ENCODE data around the gene KDM5B. TPM values are rescaled to one million over a fixed set of nuclear protein-coding genes. Genes with fewer than 3 reads are reported as not detected.

The KDM5B gene
- total RNA-seq, 2 experiments from 2014 or later = 74.7 to 84.7 TPM

DNA sequence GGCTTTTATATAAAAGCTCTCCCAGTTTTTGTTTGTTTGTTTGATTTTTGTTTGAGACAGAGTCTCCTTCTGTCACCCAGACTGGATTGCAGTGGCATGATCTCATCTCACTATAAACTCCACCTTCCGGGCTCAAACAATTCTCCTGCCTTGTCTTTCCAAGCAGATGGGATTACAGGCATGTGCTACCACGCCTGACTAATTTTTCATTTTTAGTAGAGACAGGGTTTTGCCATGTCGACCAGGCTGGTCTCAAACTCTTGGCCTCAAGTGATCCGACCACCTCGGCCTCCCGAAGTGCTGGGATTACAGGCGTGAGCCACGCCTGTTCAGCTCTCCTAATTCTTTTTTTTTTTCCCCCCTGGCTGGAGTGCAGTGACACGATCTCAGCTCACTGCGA is 6.9 kb upstream of the KDM5B start:
- H3K36me3 Mint-ChIP-seq (ENCODE audit: low read depth) = peaks cover 5% of the 10 kb centered on the region
- ATAC-seq (ENCODE audit: poor library complexity) (no peak), DNase-seq (no peak)
- no peaks in the 10 kb centered on the region for H3K27me3 ChIP-seq (ENCODE audit: control insufficient read depth in 1 of 2, insufficient read depth in 2 of 2, low read length in 2 of 2)
- TF ChIP-seq, protein P1, sequence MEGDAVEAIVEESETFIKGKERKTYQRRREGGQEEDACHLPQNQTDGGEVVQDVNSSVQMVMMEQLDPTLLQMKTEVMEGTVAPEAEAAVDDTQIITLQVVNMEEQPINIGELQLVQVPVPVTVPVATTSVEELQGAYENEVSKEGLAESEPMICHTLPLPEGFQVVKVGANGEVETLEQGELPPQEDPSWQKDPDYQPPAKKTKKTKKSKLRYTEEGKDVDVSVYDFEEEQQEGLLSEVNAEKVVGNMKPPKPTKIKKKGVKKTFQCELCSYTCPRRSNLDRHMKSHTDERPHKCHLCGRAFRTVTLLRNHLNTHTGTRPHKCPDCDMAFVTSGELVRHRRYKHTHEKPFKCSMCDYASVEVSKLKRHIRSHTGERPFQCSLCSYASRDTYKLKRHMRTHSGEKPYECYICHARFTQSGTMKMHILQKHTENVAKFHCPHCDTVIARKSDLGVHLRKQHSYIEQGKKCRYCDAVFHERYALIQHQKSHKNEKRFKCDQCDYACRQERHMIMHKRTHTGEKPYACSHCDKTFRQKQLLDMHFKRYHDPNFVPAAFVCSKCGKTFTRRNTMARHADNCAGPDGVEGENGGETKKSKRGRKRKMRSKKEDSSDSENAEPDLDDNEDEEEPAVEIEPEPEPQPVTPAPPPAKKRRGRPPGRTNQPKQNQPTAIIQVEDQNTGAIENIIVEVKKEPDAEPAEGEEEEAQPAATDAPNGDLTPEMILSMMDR (IDR thresholded peaks at IDR 0.05) = no peak
- intact Hi-C loops (cut with DNase I, micrococcal nuclease) = loop anchor here in 1 of 2 experiments (10.0 kb wide), 2 partner anchors 110 to 470 kb away; partner anchors contain the start of genes KLHL12, PPP1R12B and UBE2T
- H3K27ac Mint-ChIP-seq = no peak overlapping the region
- no peak overlapping the region for H3K27ac ChIP-seq (ENCODE audit: low read depth in 1 of 2, low read length in 2 of 2)
- H3K4me3 ChIP-seq (ENCODE audit: low read length) = no peak overlapping the region
- H3K36me3 ChIP-seq (ENCODE audit: insufficient read depth, low read length) = no peaks in the 10 kb centered on the region
- peaks cover 17% of the 10 kb centered on the region for H3K4me1 ChIP-seq (ENCODE audit: insufficient read depth, low read length)
- H3K27me3 Mint-ChIP-seq = no peaks in the 10 kb centered on the region
- no peaks in the 10 kb centered on the region for H3K9me3 Mint-ChIP-seq
- ChIA-PET CTCF (no interaction called here), POLR2A (no interaction called here)
- H3K9me3 ChIP-seq (ENCODE audit: control insufficient read depth in 1 of 2, insufficient read depth in 1 of 2, low read length in 2 of 2) = no peaks in the 10 kb centered on the region
- H3K4me3 Mint-ChIP-seq = no peak overlapping the region
- H3K4me1 Mint-ChIP-seq (ENCODE audit: low read depth) = peaks cover 12% of the 10 kb centered on the region

DNA sequence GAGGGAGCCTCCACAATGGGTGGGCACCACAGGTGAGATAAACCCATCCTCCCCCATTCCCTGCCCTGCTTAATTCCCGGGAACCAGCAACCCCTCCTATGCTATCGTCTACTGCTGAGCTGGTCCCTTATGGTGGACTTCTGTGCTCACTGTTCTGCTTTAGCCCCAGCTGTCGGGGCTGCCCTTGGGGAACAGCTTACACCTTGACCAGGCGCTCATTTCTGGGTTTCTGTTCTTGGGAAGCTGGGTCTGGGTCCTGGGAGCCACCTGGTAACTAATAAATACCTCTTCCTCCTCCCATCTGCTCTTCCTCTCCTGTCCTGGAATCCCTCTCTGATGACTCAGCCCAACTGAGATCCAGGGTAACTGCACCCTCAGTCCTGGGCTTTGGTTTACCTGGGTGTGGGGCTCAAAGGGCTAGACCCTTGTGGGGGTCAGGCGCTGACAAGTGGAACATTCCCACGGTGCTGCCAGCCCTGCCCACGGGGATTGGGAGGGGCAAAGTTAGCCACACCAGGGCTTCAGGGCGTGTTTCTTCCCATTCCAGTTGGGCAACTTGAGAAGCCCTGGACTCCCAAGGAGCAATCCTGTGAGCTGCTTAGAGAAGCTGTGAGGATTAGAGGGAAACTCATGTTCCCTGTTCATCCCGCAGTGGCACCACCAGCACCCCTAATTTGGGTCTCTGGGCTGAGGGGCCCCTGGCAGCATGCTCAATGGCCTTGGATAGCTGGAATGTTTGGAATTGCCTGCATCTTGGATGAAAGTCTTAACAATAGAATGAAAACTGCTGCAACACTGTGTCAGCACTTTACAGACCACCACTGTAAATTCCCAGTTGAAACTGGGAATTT is 4.2 kb upstream of the KDM5B start:
- H3K4me1 Mint-ChIP-seq (ENCODE audit: low read depth) = peaks cover 29% of the 10 kb centered on the region
- peaks cover 13% of the 10 kb centered on the region for H3K36me3 Mint-ChIP-seq (ENCODE audit: low read depth)
- no peak for DNase-seq
- ATAC-seq (ENCODE audit: poor library complexity) = no peak
- H3K27me3 Mint-ChIP-seq = no peaks in the 10 kb centered on the region
- Histone ChIP-seq H3K36me3 (ENCODE audit: insufficient read depth, low read length) (no peaks in the 10 kb centered on the region), H3K9me3 (ENCODE audit: control insufficient read depth in 1 of 2, insufficient read depth in 1 of 2, low read length in 2 of 2) (no peaks in the 10 kb centered on the region), H3K27me3 (ENCODE audit: control insufficient read depth in 1 of 2, insufficient read depth in 2 of 2, low read length in 2 of 2) (no peaks in the 10 kb centered on the region), H3K4me3 (ENCODE audit: low read length) (no peak overlapping the region), H3K4me1 (ENCODE audit: insufficient read depth, low read length) (peaks cover 20% of the 10 kb centered on the region), H3K27ac (ENCODE audit: low read depth in 1 of 2, low read length in 2 of 2) (no peak overlapping the region)
- H3K9me3 Mint-ChIP-seq = no peaks in the 10 kb centered on the region
- H3K4me3 Mint-ChIP-seq = peak overlapping the region; percentile 90
- TF ChIP-seq, protein P1 (IDR thresholded peaks at IDR 0.05) = no peak
- intact Hi-C loops (cut with DNase I, micrococcal nuclease) = loop anchor here (5.0 to 10.0 kb wide), 4 partner anchors 75 to 468 kb away; partner anchors contain the start of genes KLHL12 (in 1 of the 2), PPP1R12B (in 1 of the 2), RABIF (in 1 of the 2) and UBE2T (in 1 of the 2)
- CTCF ChIA-PET = interaction anchor here (0.6 kb wide), 1 partner anchor 18 kb away, joined by 4 read pairs; no protein-coding TSS in a partner anchor
- POLR2A ChIA-PET = no interaction called here
- no peak overlapping the region for H3K27ac Mint-ChIP-seq

DNA sequence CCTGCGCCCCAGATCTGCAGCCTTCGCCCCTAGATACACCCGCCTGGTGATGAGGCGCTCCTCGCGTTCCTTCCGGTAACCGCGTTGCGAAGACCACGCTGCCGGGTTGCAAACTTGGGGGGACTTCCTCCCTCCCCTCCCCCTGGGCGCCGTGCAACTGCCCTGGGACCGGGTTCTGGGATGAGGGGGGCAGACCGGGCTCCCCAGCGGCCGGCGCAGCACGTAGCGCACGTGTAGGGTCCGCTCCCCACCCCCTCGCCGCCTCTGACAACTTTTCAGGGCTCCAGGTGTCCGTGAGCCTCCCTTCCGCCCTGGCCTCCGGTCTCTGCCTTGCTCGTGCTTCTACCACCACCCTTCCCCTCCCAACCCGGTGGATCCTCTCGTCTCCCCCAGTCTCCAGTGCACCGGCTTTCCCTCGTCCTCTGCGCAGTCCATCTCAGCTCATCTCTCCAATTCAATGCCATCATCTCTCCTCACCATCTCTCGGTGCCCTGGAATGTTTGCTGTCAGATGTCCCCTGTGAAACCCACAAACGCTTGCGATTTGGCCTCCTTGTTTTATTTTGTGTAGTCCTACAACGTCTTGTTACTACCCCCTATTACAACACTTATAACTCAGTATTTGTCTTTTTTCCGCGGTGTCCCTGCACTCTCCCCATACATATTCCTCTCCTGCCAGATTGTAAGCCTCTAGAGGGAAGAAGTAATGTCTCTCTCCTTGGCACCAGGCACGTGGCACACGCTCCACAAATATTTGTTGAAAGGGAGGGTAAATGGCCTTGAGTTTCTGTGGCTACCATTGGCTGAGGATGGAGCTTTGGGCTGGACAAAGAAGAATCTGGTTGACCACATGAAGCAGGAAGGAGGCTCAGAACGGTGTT is 3.3 kb upstream of the KDM5B start:
- H3K27me3 ChIP-seq (ENCODE audit: control insufficient read depth in 1 of 2, insufficient read depth in 2 of 2, low read length in 2 of 2) = no peaks in the 10 kb centered on the region
- Mint-ChIP-seq H3K27me3 (no peaks in the 10 kb centered on the region), H3K27ac (peak overlapping the region; percentile 80), H3K36me3 (ENCODE audit: low read depth) (peaks cover 13% of the 10 kb centered on the region), H3K9me3 (no peaks in the 10 kb centered on the region), H3K4me1 (ENCODE audit: low read depth) (peaks cover 30% of the 10 kb centered on the region), H3K4me3 (peak overlapping the region; percentile 90)
- peaks cover 25% of the 10 kb centered on the region for H3K4me1 ChIP-seq (ENCODE audit: insufficient read depth, low read length)
- POLR2A ChIA-PET = interaction anchor here (1.0 to 1.9 kb wide), 3 partner anchors 24 to 196 kb away, joined by 3 to 8 read pairs (median 6); partner anchors contain the start of genes RABIF and TMEM183A
- H3K4me3 ChIP-seq (ENCODE audit: low read length) = peak overlapping the region; percentile 96
- CTCF ChIA-PET = interaction anchor here (1.7 kb wide), 1 partner anchor 77 kb away, joined by 4 read pairs; the partner anchor contains the start of gene RABIF
- H3K9me3 ChIP-seq (ENCODE audit: control insufficient read depth in 1 of 2, insufficient read depth in 1 of 2, low read length in 2 of 2) = no peaks in the 10 kb centered on the region
- ATAC-seq (ENCODE audit: poor library complexity) (peak; percentile 5), DNase-seq (peak in 8 of 14 experiments; percentile 8 to 57 (median 22))
- TF ChIP-seq, protein P1 (IDR thresholded peaks at IDR 0.05) = no peak
- no peaks in the 10 kb centered on the region for H3K36me3 ChIP-seq (ENCODE audit: insufficient read depth, low read length)
- no peak overlapping the region for H3K27ac ChIP-seq (ENCODE audit: low read depth in 1 of 2, low read length in 2 of 2)
- intact Hi-C loops (cut with DNase I, micrococcal nuclease) = loop anchor here (2.0 to 10.0 kb wide), 6 partner anchors 76 to 467 kb away; partner anchors contain the start of genes RABIF (in 2 of the 2), CYB5R1 (in 1 of the 2), KLHL12 (in 1 of the 2) and PPP1R12B (in 1 of the 2)

Measured in CD4-positive, alpha-beta T cell (primary cell).